Upper lobe of left lung (tissue), 4 donors: ENCODE measurements around the gene LRCH1.

ENCODE experiments used
- CTCF ChIP-seq, 6 experiments: fragments of 450-650 bp in 4 of 6; fragments of 200-600 bp in 2 of 6; sonication (generic) in 2 of 6; IDR thresholded peaks; one replicate each; pipeline ENCODE4 v1.5.1; 2016 to 2019; ENCODE audit warnings: antibody characterized with exemption in 6 of 6
- POLR2A ChIP-seq, 4 donors: fragments of 450-650 bp; IDR thresholded peaks; one replicate each; pipeline ENCODE4 v1.5.1; 2016 to 2017; ENCODE audit warnings: antibody characterized with exemption in 4 of 4, mild to moderate bottlenecking in 2 of 4

GRCh38 chr13:46754812-46755211 lies 201.8 kb downstream of the LRCH1 start:
- no peak for TF ChIP-seq CTCF (IDR thresholded peaks at IDR 0.05)
- TF ChIP-seq POLR2A (IDR thresholded peaks at IDR 0.05), result no peak
